Muscle layer of duodenum (tissue), 2 donors: ENCODE measurements around the gene SHISA6.

Experiments
- H3K27ac ChIP-seq: one replicate; pipeline ENCODE4 v1.7.0; 2013; ENCODE audit warnings: mild to moderate bottlenecking, low read length
- H3K27me3 ChIP-seq: one replicate; pipeline ENCODE4 v1.7.0; 2013; ENCODE audit warnings: low read depth, mild to moderate bottlenecking, control low read depth, low read length
- H3K36me3 ChIP-seq, 2 donors: one replicate each; pipeline ENCODE4 v1.7.0; 2013; ENCODE audit warnings: low read length in 2 of 2, control low read depth in 1 of 2, mild to moderate bottlenecking in 1 of 2; ENCODE audit not compliant: insufficient read depth in 2 of 2, control insufficient read depth in 1 of 2
- H3K4me1 ChIP-seq, 2 donors: one replicate each; pipeline ENCODE4 v1.7.0; 2013; ENCODE audit warnings: low read length in 2 of 2, mild to moderate bottlenecking in 2 of 2, control low read depth in 1 of 2, moderate library complexity in 1 of 2; ENCODE audit not compliant: insufficient read depth in 2 of 2, control insufficient read depth in 1 of 2
- H3K4me3 ChIP-seq, 2 donors: one replicate each; pipeline ENCODE4 v1.7.0; 2013; ENCODE audit warnings: low read length in 2 of 2, low read depth in 1 of 2, mild to moderate bottlenecking in 1 of 2
- H3K9me3 ChIP-seq, 2 donors: one replicate each; pipeline ENCODE4 v1.7.0; 2013; ENCODE audit warnings: low read length in 2 of 2, control low read depth in 1 of 2, mild to moderate bottlenecking in 1 of 2; ENCODE audit not compliant: control insufficient read depth in 1 of 2
- donor health status: healthy.

SHISA6 gene

GRCh38 chr17:11608396-11608795, 367.4 kb downstream of the SHISA6 start:
- H3K4me1 ChIP-seq: peaks cover 0 to 9% of the 10 kb centered on the region in 2 donors
- H3K27ac ChIP-seq: no peak overlapping the region
- H3K36me3 ChIP-seq: no peaks in the 10 kb centered on the region
- no peaks in the 10 kb centered on the region for H3K27me3 ChIP-seq
- no peak overlapping the region for H3K4me3 ChIP-seq
- H3K9me3 ChIP-seq: no peaks in the 10 kb centered on the region

DNA sequence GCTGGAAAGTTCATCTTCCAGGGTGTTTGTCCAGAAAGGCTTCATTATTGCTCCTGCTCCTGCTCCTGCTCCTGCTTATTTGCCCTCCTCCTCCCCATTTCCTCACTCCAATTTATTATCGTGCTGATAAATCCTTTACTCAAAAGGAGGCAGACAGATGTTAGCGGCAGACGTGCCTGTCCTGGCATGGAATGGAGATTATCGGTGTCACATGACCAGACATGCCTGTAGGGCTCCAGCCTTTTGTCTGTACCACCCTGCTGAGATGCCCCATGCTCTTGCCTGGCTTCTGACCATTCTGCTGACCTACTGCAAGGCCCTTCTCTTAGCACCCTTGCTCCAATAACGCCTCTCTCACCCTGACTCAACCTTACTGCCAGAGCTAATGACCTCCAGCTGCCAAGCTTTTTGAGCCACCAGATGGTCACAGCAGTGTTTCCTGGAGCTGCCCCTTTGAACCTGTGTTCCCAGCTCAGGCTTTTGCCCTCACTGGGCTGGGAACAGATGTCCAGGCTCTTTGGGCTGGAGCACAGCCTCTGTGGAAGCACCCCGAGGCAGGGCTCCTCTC, 370.1 kb downstream of the SHISA6 start:
- H3K27me3 ChIP-seq: no peaks in the 10 kb centered on the region
- H3K4me1 ChIP-seq: peaks cover 0 to 9% of the 10 kb centered on the region in 2 donors
- no peaks in the 10 kb centered on the region for H3K9me3 ChIP-seq
- no peaks in the 10 kb centered on the region for H3K36me3 ChIP-seq
- no peak overlapping the region for H3K27ac ChIP-seq
- no peak overlapping the region for H3K4me3 ChIP-seq

GRCh38 chr17:11612956-11613355, 371.9 kb downstream of the SHISA6 start:
- no peaks in the 10 kb centered on the region for H3K9me3 ChIP-seq
- H3K4me1 ChIP-seq: peaks cover 0 to 9% of the 10 kb centered on the region in 2 donors
- no peaks in the 10 kb centered on the region for H3K27me3 ChIP-seq
- H3K4me3 ChIP-seq: no peak overlapping the region
- H3K36me3 ChIP-seq: no peaks in the 10 kb centered on the region
- H3K27ac ChIP-seq: no peak overlapping the region
